Ascending aorta (tissue), 2 donors: ENCODE data around the gene EXOC4. TPM values are rescaled to one million over a fixed set of nuclear protein-coding genes. Genes with fewer than 3 reads are reported as not detected.

Experiments used
- DNase-seq, 2 donors: peaks; one replicate each; pipeline ENCODE4 v3.0.0-alpha.2; 2019; ENCODE audit warnings: low spot score in 2 of 2
- H3K27ac ChIP-seq, 2 donors: fragments of 200-600 bp; sonication (generic); one replicate each; pipeline ENCODE4 v1.5.1; 2016 to 2017; ENCODE audit warnings: mild to moderate bottlenecking in 1 of 2
- H3K27me3 ChIP-seq: fragments of 200-600 bp; sonication (generic); one replicate; pipeline ENCODE4 v1.5.1; 2017
- H3K36me3 ChIP-seq, 2 donors: fragments of 200-600 bp; sonication (generic); one replicate each; pipeline ENCODE4 v1.5.1; 2016
- H3K4me1 ChIP-seq, 2 donors: fragments of 200-600 bp; sonication (generic); one replicate each; pipeline ENCODE4 v1.5.1; 2016 to 2017; ENCODE audit warnings: mild to moderate bottlenecking in 1 of 2
- H3K4me3 ChIP-seq, 2 donors: fragments of 200-600 bp; sonication (generic); one replicate each; pipeline ENCODE4 v1.5.1; 2016 to 2017; ENCODE audit warnings: mild to moderate bottlenecking in 1 of 2
- H3K9me3 ChIP-seq, 2 donors: fragments of 200-600 bp; sonication (generic); one replicate each; pipeline ENCODE4 v1.5.1; 2016
- intact Hi-C: fragments of 100-400 bp; cut with DNase I; formaldehyde crosslinking; loops from one replicate; pipeline ENCODE4 v1.15.1; 2023
- total RNA-seq: library from RNA; depleted of rRNA; stranded (reverse); fragments of >200 nt; gene quantifications from one replicate; pipeline ENCODE4 v1.1.0, GENCODE V29; 2016
- TF ChIP-seq, protein P1 (sequence below), 3 experiments: fragments of 200-600 bp in 2 of 3; fragments of 450-650 bp in 1 of 3; sonication (generic) in 2 of 3; IDR thresholded peaks; one replicate each; pipeline ENCODE4 v1.5.1; 2016 to 2019; ENCODE audit warnings: antibody characterized with exemption in 3 of 3, mild to moderate bottlenecking in 1 of 3, moderate library complexity in 1 of 3

The EXOC4 gene
- total RNA-seq, 1 donor from 2014 or later = 27.1 TPM

- DNase-seq = no peak
- Histone ChIP-seq H3K27me3 (no peaks in the 10 kb centered on the region), H3K9me3 (no peaks in the 10 kb centered on the region), H3K4me3 (no peak overlapping the region), H3K4me1 (no peaks in the 10 kb centered on the region), H3K27ac (no peak overlapping the region), H3K36me3 (no peaks in the 10 kb centered on the region)
- TF ChIP-seq, protein P1, sequence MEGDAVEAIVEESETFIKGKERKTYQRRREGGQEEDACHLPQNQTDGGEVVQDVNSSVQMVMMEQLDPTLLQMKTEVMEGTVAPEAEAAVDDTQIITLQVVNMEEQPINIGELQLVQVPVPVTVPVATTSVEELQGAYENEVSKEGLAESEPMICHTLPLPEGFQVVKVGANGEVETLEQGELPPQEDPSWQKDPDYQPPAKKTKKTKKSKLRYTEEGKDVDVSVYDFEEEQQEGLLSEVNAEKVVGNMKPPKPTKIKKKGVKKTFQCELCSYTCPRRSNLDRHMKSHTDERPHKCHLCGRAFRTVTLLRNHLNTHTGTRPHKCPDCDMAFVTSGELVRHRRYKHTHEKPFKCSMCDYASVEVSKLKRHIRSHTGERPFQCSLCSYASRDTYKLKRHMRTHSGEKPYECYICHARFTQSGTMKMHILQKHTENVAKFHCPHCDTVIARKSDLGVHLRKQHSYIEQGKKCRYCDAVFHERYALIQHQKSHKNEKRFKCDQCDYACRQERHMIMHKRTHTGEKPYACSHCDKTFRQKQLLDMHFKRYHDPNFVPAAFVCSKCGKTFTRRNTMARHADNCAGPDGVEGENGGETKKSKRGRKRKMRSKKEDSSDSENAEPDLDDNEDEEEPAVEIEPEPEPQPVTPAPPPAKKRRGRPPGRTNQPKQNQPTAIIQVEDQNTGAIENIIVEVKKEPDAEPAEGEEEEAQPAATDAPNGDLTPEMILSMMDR (IDR thresholded peaks at IDR 0.05) = no peak
- intact Hi-C loops = no loop called here
Measured at GRCh38 chr7:133540096-133540860, 287.4 kb downstream of the EXOC4 start.

- Histone ChIP-seq H3K4me1 (no peaks in the 10 kb centered on the region), H3K9me3 (no peaks in the 10 kb centered on the region), H3K27ac (no peak overlapping the region), H3K4me3 (no peak overlapping the region), H3K36me3 (no peaks in the 10 kb centered on the region), H3K27me3 (no peaks in the 10 kb centered on the region)
- no peak for DNase-seq
- TF ChIP-seq, protein P1 (IDR thresholded peaks at IDR 0.05) = no peak
- intact Hi-C loops = no loop called here
Measured at GRCh38 chr7:133542209-133542780, 289.4 kb downstream of the EXOC4 start.

DNA sequence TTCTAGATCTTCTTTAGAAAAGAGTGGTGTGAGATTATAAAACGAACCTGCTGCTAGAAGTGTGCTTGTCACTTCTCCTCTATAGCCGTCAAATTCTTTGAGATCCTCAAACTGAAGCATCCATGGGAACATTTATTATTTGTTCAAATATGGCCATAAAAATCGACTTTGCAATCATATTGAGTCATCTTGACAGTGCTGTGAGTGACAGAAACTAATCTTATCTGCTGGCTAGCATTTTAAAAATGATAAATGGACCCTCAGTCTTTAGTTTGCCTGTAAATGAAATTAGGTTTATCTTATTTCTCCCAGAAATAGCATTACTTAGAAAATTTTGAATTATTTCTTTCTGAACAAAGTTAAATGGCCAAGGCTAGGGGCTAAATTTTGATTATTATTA is 290.8 kb downstream of the EXOC4 start:
- no peaks in the 10 kb centered on the region for H3K4me1 ChIP-seq
- no peaks in the 10 kb centered on the region for H3K36me3 ChIP-seq
- no peak for DNase-seq
- intact Hi-C loops = no loop called here
- TF ChIP-seq, protein P1 (IDR thresholded peaks at IDR 0.05) = no peak
- no peak overlapping the region for H3K4me3 ChIP-seq
- no peak overlapping the region for H3K27ac ChIP-seq
- no peaks in the 10 kb centered on the region for H3K27me3 ChIP-seq
- H3K9me3 ChIP-seq = no peaks in the 10 kb centered on the region

DNA sequence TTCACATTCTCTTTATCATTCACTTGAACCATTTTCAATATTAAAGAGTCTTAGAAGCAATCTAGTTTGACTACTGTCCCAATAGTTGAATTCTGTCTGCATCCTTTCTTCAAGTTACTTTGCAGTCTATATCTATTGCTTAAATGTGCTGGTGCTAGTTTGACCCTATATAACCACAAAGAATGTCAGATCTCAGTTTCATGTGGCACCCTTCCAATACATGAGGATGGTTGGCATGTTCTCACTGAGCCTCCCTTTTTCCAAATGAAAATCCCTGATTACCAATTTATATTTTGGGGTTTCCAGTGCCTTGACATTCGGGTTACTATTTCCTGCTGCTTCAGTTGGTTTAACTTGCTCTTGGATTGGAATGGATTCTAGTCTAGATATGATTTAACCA is 292.7 kb downstream of the EXOC4 start:
- Histone ChIP-seq H3K4me3 (no peak overlapping the region), H3K27me3 (no peaks in the 10 kb centered on the region), H3K27ac (no peak overlapping the region), H3K9me3 (no peaks in the 10 kb centered on the region), H3K4me1 (no peaks in the 10 kb centered on the region), H3K36me3 (no peaks in the 10 kb centered on the region)
- no peak for DNase-seq
- intact Hi-C loops = no loop called here
- TF ChIP-seq, protein P1 (IDR thresholded peaks at IDR 0.05) = no peak

- Histone ChIP-seq H3K36me3 (no peaks in the 10 kb centered on the region), H3K9me3 (no peaks in the 10 kb centered on the region), H3K4me3 (no peak overlapping the region), H3K4me1 (no peaks in the 10 kb centered on the region), H3K27ac (no peak overlapping the region), H3K27me3 (no peaks in the 10 kb centered on the region)
- TF ChIP-seq, protein P1 (IDR thresholded peaks at IDR 0.05) = no peak
- intact Hi-C loops = no loop called here
- DNase-seq = no peak
Measured at GRCh38 chr7:133547981-133548380, 295.1 kb downstream of the EXOC4 start.
